GM18873 (cell line): ENCODE results near the gene SPIB.
A peak's percentile ranks its signal among the peaks of the same experiment; 100 is the strongest.

Experiments
- ATAC-seq: cut with Tn5 transposase; IDR thresholded peaks from one replicate; pipeline ENCODE4 v1.9.1; 2021; ENCODE audit warnings: mild to moderate bottlenecking, moderate library complexity, moderate number of reproducible peaks; ENCODE audit not compliant: unreplicated experiment, low FRiP score

The SPIB gene

DNA sequence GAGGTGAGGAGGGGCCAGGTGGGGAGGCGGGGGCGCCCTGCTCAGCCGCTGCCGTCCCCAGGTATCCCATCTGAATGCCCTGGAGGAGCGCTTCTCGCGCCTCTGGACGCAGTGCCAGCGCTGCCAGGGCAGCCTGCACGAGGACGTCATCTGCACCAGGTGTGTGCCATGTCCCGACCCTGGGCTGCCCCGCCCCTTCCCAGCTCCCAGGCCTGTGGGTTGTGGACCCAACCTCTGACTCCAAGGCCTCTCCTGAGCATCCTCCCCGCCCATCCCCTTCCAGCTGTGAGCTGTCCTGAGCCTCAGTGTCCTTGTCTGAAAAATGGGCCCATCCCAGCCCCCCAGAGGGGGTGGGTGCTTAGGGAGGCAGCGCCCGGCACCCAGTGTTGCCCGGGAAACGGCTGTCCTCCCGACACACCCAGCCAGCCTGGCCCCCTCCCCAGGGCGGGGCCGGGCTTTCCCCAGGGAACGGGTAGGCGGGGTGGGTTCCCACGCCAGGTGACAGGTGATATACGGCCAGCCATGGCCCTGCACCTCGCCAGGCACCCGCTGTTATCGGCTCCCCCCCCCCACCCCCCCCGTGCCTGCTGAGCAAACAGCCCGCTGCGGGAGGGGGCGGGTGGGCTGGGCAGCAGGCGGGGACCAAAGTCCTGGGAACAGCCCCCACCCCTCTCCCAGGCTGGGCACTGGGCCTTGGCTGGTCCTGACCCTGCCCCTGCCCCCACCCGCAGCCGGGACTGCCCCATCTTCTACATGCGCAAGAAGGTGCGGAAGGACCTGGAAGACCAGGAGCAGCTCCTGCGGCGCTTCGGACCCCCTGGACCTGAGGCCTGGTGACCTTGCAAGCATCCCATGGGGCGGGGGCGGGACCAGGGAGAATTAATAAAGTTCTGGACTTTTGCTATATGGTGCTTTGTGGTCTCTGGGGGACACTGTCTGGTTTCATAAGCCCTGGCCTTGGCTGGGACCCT is 1.3 kb upstream of the SPIB start:
- no peak for ATAC-seq

DNA sequence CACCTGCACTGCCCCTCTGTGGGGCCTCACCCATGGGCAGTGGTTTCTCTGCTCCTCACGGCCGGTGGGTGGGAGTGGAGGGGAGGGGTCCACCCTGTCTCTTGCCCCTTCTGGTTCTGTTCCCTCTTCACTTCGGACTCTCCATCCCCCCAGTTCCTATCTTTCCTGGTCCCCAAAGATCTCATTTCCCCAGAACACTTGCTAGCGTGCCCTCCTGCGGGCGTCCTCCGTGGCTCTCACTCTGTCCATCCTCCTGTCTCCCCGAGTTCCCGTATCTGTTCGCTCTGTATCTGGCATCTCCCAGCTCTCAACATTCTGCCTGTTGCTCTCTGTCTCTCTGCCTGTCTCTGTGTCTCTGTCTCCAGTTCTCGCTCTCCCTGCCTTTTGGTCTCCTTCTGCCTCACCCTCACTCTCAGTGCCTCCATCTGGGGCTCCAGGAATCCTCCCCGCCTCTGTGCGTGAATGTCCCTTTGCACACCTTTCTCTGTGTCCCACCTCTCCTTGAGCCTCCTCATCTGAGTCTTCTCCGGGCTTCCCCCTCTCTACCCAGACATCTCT is 363 bp downstream of the SPIB start:
- ATAC-seq = no peak

DNA sequence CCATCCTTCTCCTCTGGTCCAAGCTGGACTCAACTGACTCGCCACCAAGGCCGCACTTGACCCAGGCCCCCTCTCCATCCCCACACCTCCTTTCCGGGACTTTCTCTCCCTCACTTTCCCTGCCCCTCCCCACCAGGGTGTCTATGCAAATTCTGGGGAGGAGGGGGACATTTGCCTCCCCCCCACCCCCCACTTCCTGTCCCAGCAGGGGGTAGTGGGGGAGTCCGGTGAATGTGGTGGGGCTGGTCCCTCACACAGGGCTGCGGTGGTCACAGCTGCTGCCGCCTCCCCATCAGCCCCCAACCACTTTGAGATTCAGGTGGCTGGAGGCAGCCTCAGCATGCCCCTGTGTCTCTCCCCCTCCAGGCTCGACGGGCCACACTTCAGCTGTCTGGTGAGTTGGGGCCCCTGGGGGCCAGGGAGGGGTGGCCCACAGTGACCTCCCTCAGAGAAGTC is 870 bp downstream of the SPIB start:
- ATAC-seq = no peak

DNA sequence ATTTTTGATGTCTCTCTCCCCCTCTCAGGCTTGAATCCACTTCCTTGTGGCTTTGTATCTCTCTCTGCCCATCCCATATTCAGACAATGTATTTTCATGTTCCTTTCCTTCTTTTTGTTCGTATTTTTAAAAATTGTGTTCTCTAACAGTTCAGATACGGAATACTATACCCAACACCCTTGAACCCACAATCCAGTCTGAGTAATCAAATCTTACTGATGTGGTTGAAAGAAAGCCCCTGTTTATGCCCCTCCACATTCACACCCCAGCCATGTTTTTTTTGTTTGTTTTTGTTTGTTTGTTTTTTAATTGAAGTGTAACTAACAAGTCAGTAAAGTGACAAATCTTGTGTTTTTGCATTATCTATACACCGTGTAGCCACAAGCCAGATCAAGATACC is 1.4 kb downstream of the SPIB start:
- ATAC-seq = no peak

DNA sequence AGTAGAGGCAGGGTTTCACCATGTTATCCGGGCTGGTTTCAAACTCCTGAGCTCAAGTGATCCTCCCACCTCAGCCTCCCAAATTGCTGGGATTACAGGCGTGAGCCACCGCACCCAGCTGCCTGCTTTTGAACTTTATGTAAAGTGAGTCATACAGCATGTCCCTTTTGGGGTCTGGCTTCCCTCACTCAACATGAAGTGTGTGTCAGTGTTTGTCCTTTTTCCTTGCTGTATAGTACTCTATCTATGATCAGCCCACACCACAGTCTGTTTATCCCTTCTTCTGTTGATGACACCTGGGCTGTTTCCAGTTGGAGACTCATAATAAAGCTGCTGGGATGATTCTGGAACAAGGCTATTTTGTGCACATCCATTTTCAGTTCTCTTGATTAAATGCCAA is 2.1 kb downstream of the SPIB start:
- no peak for ATAC-seq

DNA sequence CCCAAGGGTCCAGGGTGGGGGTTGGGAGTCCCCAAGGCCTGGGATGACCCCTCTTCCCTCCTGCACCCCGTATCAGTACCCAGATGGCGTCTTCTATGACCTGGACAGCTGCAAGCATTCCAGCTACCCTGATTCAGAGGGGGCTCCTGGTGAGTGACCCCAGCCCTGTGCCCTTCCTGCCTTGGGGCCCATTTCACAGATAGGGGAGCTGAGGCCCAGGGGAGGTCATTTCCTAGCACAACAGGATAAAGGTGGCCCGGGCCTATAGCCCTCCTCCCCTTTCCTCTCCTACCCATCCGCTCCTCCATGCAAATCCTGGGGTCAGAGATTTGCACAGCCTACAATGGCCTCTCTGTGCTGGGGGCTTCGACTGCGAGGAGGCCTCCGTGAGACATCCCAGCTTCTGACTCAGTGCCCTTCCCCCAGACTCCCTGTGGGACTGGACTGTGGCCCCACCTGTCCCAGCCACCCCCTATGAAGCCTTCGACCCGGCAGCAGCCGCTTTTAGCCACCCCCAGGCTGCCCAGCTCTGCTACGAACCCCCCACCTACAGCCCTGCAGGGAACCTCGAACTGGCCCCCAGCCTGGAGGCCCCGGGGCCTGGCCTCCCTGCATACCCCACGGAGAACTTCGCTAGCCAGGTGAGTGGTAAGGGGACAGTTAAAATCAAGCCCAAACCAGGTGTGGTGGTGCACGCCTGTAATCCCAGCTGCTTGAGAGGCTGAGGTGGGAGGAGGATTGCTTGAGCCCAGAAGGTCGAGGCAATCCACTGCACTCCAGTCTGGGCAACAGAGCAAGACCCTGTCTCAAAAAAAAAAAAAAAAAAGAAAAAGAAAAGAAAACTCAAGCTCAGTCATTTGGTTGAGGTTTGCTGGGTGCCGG is 3.9 kb downstream of the SPIB start:
- no peak for ATAC-seq

DNA sequence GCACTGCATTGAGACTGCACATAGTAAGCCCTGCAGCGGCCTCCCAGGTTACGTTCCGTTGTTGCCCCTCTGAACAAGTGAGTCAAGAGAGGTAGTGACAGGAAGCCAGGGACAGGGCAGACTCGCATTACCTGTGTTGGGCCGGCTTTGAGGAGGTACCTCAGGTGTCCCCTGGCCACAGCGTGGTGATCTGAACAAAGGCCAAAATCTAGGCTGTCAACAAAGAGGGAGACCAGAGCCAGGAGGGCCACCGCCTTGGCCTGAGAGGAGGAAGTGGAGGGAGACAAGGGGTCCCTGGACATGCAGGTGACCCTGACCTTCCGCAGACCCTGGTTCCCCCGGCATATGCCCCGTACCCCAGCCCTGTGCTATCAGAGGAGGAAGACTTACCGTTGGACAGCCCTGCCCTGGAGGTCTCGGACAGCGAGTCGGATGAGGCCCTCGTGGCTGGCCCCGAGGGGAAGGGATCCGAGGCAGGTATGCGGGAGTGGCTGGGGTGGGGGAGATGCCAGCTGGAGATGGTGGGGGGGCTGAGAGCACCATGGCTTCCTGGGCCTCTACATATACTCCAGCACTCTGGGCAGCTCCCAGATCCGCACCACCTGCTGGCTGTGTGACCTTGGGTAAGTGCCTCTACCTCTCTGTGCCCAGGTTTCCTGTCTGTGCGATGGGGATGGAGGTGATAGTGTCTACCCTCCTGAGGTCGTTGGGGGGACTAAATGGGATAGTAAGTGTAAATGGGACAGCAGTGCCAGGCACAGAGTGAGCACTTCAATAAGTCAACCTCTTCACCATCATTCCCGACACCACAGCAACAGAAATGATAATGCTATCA is 4.8 kb downstream of the SPIB start:
- ATAC-seq = no peak

DNA sequence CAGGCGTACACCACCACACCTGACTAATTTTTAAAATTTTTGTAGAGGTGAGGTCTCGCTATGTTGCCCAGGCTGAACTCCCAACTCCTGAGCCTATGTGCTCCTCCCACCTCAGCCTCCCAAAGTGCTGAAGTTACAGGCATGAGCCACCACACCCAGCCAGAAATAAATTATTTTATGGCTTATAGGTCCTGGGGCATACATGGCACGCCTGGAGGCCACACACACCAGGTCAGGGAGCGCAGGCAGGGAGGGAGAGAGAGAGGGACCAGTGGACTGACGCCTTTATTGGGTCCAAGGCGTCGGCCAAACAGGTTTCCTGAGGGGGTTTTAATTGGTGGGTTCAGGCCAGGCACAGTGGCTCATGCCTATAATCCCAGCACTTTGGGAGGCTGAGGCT is 6.8 kb downstream of the SPIB start:
- no peak for ATAC-seq

DNA sequence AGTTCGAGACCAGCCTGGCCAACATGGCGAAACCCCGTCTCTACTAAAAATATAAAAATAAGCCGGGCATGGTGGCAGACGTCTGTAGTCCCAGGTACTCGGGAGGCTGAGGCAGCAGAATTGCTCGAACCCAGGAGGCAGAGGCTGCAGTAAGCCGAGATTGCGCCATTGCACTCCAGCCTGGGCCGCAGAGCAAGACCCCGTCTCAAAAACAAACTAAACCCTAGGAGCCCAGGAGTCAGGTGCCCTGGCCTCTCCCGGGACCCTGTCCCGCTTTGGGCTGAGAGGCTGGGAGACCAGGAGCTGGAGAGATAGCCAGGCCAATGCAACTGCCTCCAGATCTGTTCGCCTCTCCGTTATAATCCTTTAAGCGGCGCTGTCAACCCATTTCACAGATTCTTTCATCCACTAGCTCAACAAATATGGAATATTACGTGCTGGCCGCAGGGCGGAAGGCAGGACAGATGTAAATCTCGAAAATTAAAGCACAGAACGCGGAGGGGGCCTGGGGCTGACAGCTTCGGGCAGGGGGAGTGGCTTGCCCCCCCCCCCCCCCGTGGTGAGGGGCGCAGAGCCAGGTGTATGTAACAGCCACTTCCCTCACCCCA is 8.7 kb downstream of the SPIB start:
- ATAC-seq = no peak

DNA sequence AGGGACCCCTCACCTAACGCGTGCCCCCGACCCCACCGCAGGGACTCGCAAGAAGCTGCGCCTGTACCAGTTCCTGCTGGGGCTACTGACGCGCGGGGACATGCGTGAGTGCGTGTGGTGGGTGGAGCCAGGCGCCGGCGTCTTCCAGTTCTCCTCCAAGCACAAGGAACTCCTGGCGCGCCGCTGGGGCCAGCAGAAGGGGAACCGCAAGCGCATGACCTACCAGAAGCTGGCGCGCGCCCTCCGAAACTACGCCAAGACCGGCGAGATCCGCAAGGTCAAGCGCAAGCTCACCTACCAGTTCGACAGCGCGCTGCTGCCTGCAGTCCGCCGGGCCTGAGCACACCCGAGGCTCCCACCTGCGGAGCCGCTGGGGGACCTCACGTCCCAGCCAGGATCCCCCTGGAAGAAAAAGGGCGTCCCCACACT is 9.3 kb downstream of the SPIB start:
- no peak for ATAC-seq

DNA sequence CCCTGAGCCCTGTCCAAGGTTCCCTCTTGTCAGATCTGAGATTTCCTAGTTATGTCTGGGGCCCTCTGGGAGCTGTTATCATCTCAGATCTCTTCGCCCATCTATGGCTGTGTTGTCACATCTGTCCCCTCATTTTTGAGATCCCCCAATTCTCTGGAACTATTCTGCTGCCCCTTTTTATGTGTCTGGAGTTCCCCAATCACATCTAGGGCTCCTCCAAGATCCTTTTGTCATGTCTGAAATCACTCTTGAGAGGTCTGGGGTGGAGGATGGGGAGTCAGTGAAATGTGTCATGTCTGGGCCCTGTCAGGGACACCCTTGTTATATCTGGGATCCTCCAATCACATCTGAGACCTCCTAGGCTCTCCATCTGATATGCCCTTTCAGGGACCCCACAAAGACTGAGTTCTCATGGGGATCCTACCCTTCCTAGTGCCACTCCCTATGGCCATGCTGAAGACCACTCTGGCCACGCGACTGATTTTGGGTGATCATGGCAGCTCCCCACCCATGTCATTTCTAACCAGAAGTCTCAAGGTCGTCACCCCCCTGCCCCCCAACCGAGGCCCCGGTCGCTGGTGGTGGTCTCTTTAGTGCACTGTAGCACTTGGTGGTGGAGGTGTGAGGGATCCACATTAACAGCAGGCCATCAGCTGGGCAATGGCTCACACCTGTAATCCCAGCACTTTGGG is 10.2 kb downstream of the SPIB start:
- ATAC-seq = no peak

DNA sequence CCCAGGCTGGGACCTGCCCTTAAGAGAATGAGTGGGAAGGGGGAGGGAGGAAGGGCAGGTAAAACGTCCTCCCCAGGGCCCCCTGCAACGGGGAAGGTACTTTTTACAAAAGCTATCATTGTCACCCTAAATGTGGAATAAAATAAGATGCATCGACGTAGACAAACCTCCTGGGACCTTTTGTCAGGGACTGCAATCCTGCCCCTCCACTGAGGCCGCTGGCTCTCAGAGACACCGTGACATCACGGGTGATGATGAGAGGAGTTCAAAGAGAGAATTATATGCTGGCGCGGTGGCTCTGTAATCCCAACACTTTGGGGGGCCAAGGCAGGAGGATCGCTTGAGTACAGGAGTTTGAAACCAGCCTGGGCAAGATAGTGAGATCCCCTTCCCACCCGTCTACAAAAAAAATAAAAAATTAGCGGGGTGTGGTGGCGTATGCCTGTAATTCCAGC is 12.2 kb downstream of the SPIB start:
- ATAC-seq = no peak

DNA sequence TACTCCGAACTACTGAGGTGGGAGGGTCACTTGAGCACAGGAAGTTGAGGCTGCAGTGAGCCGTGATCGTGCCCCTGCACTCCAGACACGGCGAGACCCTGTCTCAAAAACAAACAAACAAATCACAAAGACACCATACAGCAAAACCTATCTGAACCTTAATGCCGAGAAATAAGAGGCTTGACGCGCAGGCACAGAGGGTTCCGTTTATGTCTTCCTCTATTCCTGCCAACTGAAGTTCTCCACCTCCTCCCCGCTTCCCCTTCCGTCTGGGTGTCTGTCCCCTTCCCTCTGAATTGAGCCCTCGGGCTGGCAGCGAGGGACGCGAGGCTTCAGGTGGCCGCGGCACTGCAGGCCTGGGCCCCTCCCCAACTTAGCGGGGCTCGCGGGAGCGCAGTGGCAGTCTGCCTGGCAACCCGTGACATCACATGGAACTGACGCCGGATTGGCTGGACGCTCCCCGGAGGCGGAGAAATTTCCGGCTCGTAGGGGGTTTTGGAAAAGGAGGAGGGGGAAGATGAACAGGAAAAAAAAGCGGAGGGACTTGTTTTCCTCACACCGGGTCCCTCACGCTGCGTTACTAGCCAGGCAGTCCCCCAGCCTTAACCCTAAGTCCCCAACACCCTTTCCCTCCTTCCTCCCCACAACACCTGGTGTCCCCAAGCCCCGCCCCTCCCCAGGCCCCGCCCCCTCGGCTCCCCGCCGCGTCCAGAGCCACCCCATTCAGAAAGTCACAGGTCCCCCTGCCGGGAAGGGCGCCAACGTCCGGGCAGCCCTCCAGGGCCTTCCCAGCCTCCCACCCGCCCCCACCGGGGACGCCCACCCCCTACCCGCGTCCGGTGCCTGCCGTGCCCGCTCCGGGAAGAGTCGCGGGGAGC is 12.8 kb downstream of the SPIB start:
- ATAC-seq = peak; percentile 81

DNA sequence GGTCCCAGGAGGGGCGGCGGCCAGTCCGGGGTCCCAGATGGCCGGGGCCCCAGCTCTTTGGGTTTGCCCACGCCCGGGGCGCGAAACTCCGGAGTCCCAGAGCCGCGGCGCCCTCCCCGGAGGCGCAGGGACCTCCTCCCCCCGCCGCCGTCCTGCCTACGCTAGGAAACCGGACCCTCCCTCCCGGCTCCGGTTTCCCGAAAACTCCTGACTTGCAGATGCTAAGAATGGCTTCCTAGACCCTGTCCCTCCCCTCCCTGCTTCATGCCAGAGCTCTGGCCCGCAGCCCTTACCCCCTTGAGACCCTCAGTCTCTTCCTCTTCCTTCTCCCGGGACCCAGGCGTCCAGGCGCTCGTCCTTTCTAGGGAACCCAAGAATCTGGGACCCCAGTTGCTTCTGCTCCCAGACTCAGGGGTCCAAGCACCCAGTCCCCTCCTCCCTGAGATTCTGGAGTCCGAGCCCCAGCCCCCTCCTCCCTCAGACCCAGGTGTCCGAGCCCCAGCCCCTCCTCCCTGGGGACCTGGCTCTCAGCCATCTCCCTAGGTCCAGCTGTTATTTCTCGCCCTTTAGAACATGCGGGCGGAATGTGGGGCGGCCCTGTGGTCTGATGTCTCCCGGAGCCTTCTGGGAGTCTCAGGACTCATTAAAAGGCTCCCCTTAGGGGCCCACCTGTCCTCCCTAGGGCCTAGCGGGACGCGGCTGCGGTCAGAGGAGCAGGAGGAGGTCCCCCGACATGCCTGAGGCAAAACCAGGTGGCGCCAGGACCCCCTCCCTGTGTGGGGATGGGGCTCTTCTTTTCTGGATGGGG is 13.7 kb downstream of the SPIB start, which contains the start of gene MYBPC2:
TSS of gene MYBPC2 (plus strand) at position 672 of the 808 bp plus-strand sequence. CDS start at position 734, 62 bp downstream.
- ATAC-seq = no peak

DNA sequence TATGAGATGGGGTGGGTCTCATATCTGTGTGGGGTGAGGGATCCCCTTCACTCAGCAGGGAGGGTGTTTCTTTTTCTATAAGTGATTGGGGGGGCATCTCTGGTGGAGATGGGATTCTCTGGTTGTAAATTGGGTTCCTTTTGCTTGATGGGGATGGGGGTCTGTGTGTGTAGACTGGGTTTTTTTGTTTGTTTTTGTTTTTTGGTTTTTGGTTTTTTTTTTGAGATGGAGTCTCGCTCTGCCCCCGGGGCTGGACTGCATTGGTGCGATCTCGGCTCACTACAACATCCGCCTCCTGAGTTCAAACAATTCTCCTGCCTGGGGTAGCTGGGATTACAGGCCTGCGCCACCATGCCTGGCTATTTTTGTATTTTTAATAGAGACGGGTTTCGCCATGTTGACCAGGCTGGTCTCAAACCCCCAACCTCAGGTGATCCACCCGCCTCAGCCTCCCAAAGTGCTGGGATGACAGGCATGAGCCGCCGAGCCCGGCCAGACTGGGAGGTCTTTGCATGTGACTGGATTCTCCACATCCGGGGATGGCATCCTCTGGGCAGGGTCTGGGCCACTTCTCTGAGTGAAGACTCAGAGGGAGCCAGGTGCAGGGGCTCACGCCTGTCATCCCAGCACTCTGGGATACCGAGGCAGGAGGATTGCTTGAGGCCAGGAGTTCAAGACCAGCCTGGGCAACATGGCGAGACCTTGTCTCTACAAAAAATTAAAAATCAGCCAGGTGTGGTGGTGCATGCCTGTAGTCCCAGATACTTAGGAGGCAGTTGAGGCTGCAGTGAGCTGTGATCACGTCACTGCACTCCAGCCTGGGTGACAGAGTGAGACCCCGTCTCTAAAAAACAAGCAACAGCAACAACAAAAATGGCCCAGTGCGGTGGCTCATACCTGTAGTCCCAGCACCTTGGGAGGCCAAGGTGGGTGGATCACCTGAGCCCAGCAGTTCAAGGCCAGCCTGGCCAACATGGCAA is 14.8 kb downstream of the SPIB start:
- no peak for ATAC-seq

DNA sequence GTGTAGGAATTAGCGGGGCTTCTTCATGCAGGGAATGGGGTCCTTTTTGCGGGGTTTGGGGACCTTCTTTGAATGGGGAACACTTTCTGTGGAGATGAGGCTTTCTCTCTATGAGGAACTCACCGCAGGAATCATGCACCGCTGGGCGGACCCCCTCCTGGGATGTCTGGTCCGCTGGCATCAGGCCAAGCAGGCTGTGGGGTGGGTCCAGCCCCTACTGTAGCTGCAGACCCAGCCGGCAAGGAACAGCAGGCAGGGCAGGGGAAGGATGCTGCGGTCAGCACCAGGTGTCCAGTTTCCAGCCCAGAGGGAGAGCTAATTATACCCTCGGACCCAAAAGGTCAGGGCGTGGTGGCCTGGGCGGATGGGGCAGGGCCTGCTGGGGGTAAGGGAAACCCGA is 15.8 kb downstream of the SPIB start:
- ATAC-seq = no peak
